Duodenal mucosa (tissue), 2 donors: ENCODE results near the gene LEMD3.

ENCODE experiments used
- H3K27ac ChIP-seq: one replicate; pipeline ENCODE4 v1.7.0; 2013; ENCODE audit warnings: low read depth, low read length
- H3K27me3 ChIP-seq, 2 donors: one replicate each; pipeline ENCODE4 v1.7.0; 2013; ENCODE audit warnings: low read length in 2 of 2, control low read depth in 1 of 2; ENCODE audit not compliant: insufficient read depth in 2 of 2, control insufficient read depth in 1 of 2
- H3K36me3 ChIP-seq, 2 donors: one replicate each; pipeline ENCODE4 v1.7.0; 2013; ENCODE audit warnings: low read length in 2 of 2, control low read depth in 1 of 2; ENCODE audit not compliant: insufficient read depth in 2 of 2, control insufficient read depth in 1 of 2
- H3K4me1 ChIP-seq, 2 donors: one replicate each; pipeline ENCODE4 v1.7.0; 2013; ENCODE audit warnings: low read length in 2 of 2, control low read depth in 1 of 2; ENCODE audit not compliant: insufficient read depth in 2 of 2, control insufficient read depth in 1 of 2
- H3K4me3 ChIP-seq, 2 donors: one replicate each; pipeline ENCODE4 v1.7.0; 2013; ENCODE audit warnings: low read length in 2 of 2, low read depth in 1 of 2
- H3K9ac ChIP-seq, 2 donors: one replicate each; pipeline ENCODE4 v1.7.0; 2013; ENCODE audit warnings: low read length in 2 of 2, low read depth in 1 of 2
- H3K9me3 ChIP-seq, 2 donors: one replicate each; pipeline ENCODE4 v1.7.0; 2013; ENCODE audit warnings: low read length in 2 of 2, control low read depth in 1 of 2; ENCODE audit not compliant: control insufficient read depth in 1 of 2

Gene LEMD3

GRCh38 chr12:65187665-65188064 is 18.3 kb downstream of the LEMD3 start:
- Histone ChIP-seq H3K27me3 (no peaks in the 10 kb centered on the region), H3K36me3 (no peaks in the 10 kb centered on the region), H3K27ac (no peak overlapping the region), H3K4me3 (no peak overlapping the region), H3K4me1 (peaks cover 5 to 22% of the 10 kb centered on the region in 2 donors), H3K9ac (no peak overlapping the region), H3K9me3 (no peaks in the 10 kb centered on the region)

DNA sequence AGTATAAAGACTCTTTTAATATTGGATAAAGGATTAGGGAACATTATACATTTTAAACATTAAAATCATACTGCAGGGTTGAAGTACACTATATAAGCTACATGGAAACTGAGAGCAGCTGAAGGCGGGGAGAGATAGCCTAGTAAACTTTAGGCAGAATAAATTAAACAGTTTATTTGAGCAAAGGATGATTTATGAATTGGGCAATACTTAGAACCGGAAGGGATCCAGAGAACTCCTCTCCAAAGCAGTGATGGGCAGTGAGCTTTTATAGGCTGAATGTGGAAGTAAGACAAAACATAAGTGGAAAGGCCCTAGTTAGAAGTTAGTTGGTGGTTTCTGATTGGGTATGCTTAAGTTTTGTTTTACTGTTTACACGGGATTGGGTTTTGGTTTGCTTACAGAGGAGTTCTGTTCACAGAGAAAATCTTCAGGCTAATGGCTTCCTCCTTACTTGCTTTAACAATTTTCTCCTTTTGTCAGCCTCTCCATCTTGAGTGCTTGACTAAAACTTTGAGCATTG is 18.9 kb downstream of the LEMD3 start:
- Histone ChIP-seq H3K4me3 (no peak overlapping the region), H3K9ac (no peak overlapping the region), H3K27me3 (no peaks in the 10 kb centered on the region), H3K9me3 (no peaks in the 10 kb centered on the region), H3K36me3 (no peaks in the 10 kb centered on the region), H3K27ac (no peak overlapping the region), H3K4me1 (peaks cover 10 to 25% of the 10 kb centered on the region in 2 donors)

- H3K9me3 ChIP-seq: no peaks in the 10 kb centered on the region
- H3K36me3 ChIP-seq: no peaks in the 10 kb centered on the region
- no peaks in the 10 kb centered on the region for H3K27me3 ChIP-seq
- peaks cover 14 to 24% of the 10 kb centered on the region in 2 donors for H3K4me1 ChIP-seq
- no peak overlapping the region for H3K4me3 ChIP-seq
- no peak overlapping the region for H3K27ac ChIP-seq
- no peak overlapping the region for H3K9ac ChIP-seq
These were observed 19.8 kb downstream of the LEMD3 start for GRCh38 chr12:65189028-65189718.

DNA sequence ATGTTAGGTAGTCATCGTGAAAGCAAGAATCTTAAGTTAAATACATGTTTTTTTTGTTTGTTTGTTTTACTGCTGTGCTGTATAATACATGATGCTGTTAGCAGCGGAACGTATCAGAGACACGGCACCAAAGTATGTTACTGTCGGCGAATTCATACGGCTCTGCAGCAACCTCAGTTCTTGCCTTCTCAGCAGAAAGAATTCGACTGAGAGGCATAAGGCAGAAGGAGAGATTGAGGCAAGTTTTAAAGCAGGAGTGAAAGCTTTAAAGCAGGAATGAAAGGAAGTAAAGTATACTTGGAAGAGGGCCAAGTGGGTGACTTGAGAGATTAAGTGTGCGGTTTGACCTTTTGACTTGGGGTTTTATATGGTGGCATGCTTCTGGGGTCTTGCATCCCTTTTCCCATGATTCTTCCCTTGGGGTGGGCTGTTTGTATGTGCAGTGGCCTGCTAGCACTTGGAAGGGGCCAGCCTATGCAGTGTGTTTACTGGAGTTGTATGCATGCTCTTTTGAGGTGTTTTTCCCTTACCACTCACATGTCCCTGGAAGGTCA is 23.7 kb downstream of the LEMD3 start:
- Histone ChIP-seq H3K27me3 (no peaks in the 10 kb centered on the region), H3K4me3 (no peak overlapping the region), H3K4me1 (peaks cover 12 to 14% of the 10 kb centered on the region in 2 donors), H3K9me3 (peaks cover 0 to 5% of the 10 kb centered on the region in 2 donors), H3K9ac (no peak overlapping the region), H3K36me3 (no peaks in the 10 kb centered on the region), H3K27ac (no peak overlapping the region)

DNA sequence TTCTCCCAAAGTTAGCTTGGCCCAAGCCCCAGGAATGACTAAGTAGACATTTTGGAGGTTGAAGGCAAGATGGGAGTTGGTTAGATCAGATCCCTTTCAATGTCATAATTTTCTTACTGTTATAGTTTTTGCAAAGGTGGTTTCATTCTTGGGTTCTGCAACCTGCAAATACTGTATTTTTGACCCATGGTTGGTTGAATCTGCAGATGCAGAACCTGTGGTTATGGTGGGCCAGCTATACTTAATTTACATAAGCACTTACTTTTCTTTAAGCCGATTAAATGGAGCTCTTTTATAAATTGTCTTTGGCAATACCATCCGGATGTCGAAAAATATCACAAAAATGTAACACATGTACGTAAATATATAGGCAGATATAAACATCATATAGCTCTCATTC is 25.6 kb downstream of the LEMD3 start:
- Histone ChIP-seq H3K4me1 (peaks cover 11 to 12% of the 10 kb centered on the region in 2 donors), H3K36me3 (no peaks in the 10 kb centered on the region), H3K27me3 (no peaks in the 10 kb centered on the region), H3K4me3 (no peak overlapping the region), H3K9ac (no peak overlapping the region), H3K27ac (no peak overlapping the region), H3K9me3 (peaks cover 0 to 5% of the 10 kb centered on the region in 2 donors)

- Histone ChIP-seq H3K36me3 (no peaks in the 10 kb centered on the region), H3K9ac (no peak overlapping the region), H3K4me3 (no peak overlapping the region), H3K4me1 (peaks cover 11 to 12% of the 10 kb centered on the region in 2 donors), H3K9me3 (peaks cover 0 to 5% of the 10 kb centered on the region in 2 donors), H3K27ac (no peak overlapping the region), H3K27me3 (no peaks in the 10 kb centered on the region)
These were observed 26.1 kb downstream of the LEMD3 start for GRCh38 chr12:65195387-65196055.

DNA sequence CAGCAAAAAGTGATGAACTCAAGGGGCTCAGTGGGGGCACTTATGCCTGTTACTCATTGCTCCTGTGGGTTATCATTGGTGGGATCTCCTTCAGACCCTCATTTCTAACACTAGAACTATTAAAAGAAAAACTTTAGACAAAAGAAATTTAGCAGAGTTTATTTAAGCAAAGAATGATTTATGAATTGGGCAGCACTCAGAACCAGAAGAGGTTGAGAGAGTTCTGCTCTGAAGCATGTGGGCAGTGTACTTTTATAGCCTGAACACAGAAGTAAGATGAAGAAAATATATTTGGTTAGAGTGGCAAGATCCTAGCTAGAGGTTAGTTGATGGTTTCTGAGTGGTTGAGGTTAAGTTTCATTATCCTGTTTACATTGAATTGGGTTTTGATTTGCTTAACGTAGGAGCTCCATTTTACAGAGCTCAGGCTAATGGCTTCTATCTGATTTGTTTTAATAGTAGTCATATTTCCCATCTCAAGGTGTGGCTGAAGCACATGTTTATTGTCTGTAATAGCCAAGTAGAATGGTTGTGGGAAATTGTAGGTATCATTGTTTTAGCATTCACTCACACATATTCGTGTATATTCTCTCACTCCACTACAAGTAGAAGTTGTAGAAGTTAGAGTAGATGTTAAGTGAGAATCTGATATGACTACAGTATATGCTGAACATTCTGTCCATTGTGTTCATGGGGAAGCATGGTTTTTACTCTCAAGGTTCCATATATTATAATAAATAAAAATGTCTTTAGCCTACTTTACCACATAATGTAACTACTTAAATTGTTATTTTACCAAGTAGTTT is 27.6 kb downstream of the LEMD3 start:
- H3K4me3 ChIP-seq: no peak overlapping the region
- H3K9me3 ChIP-seq: peaks cover 0 to 5% of the 10 kb centered on the region in 2 donors
- no peaks in the 10 kb centered on the region for H3K36me3 ChIP-seq
- H3K27me3 ChIP-seq: no peaks in the 10 kb centered on the region
- H3K4me1 ChIP-seq: peaks cover 11 to 12% of the 10 kb centered on the region in 2 donors
- no peak overlapping the region for H3K27ac ChIP-seq
- H3K9ac ChIP-seq: no peak overlapping the region

GRCh38 chr12:65199604-65200003 is 30.2 kb downstream of the LEMD3 start:
- H3K4me3 ChIP-seq: no peak overlapping the region
- H3K27me3 ChIP-seq: no peaks in the 10 kb centered on the region
- H3K9me3 ChIP-seq: peaks cover 0 to 5% of the 10 kb centered on the region in 2 donors
- H3K4me1 ChIP-seq: no peaks in the 10 kb centered on the region
- no peaks in the 10 kb centered on the region for H3K36me3 ChIP-seq
- H3K9ac ChIP-seq: no peak overlapping the region
- H3K27ac ChIP-seq: no peak overlapping the region

DNA sequence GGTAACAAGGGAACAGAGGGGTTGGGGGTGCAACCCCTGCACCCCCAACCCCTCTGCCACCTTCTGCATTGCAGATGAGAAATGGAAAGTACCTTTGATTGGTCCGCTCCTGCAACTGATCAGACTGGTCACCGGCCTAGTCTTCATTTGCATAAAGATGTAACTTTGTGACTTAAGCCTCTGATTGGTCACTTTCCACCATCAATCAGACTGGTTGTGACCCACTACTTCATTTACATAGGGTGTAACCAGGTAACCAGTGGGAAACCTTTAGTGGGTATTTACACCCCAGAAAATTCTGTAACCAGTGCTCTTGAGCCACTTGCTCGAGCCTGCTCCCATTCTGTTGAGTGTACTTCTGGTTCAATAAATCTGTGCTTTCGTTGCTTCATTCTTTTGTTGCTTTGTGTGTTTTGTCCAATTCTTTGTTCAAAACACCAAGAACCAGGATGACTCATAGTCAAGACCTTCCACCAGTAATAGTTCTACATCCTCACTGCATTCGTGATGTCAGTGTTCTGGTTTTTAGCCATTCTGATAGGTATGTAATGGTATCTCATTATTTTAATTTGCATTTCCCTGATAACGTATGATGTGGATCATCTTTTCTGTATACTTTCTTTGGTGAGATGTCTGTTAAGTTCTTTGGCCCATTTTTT is 30.8 kb downstream of the LEMD3 start:
- H3K4me1 ChIP-seq: no peaks in the 10 kb centered on the region
- H3K27me3 ChIP-seq: no peaks in the 10 kb centered on the region
- no peak overlapping the region for H3K9ac ChIP-seq
- no peak overlapping the region for H3K27ac ChIP-seq
- H3K36me3 ChIP-seq: no peaks in the 10 kb centered on the region
- no peak overlapping the region for H3K4me3 ChIP-seq
- peaks cover 0 to 5% of the 10 kb centered on the region in 2 donors for H3K9me3 ChIP-seq
